ENCODE measurements around the gene FBXW10B. TPM values are rescaled to one million over a fixed set of nuclear protein-coding genes. Genes with fewer than 3 reads are reported as not detected.

Gene FBXW10B
- total RNA-seq, 1 experiment from 2014 or later, result not detected

DNA sequence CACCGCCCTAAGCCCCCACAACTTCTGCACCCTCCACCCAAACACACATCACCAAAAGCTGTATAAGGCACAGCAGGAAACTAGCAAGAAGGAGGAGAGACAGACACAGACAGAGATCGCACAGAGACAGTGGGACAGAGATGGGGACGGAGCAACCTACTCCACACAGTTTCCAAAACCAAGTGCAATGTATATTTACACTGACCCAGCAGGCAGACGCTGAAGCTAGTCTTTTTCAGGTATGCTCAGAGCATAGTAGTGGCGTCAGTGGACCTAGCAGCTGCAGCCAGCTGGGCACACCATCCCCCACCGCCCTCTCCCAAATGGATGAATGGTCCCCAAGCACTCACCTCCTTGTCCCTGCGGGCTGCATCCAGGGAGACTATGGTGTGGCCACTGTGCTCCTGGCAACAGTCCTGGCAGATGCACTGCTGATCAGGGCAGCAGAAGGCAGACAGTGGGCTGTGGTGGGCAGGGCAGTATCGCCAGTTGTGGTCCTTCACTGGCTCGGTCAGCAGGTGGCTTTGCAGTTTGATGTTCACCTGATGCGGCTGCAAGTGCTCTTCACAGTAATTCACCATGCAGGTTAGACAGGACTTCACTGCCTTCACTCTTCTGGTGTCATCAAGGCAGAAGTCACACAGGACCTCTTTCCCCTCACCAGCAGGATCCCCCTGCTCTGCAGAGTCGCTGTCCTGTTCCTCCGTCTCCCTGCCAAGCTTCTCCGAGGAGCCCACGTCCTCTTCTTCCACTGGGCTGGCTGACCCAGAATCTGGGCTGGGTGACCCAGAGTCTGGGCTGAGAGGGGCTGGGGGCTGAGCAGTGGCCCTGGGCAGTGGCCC lies 31.5 kb upstream of the FBXW10B start:
- Histone ChIP-seq H3K23ac (ENCODE audit: insufficient read length, low read depth, low read length) (no peak overlapping the region), H3K4me1 (ENCODE audit: insufficient read depth, low read length) (peaks cover 3% of the 10 kb centered on the region; the same call in 1 of the 2 replicates), H4K5ac (ENCODE audit: insufficient read length, low read depth, low read length) (peak overlapping the region; percentile 45), H2AFZ (ENCODE audit: low read length) (no peak overlapping the region), H3K18ac (ENCODE audit: insufficient read length, low read depth, low read length) (peak overlapping the region; percentile 28), H3K9me3 (ENCODE audit: control insufficient read depth, low read depth, low read length) (no peaks in the 10 kb centered on the region), H3K9ac (ENCODE audit: extremely low read depth, insufficient read length, low read length) (no peak overlapping the region), H3K56ac (ENCODE audit: insufficient read length, low read depth, low read length) (no peak overlapping the region), H2BK12ac (ENCODE audit: insufficient read length, low read depth, low read length) (no peak overlapping the region), H3K4ac (ENCODE audit: low read depth, low read length) (no peak overlapping the region), H3K23me2 (ENCODE audit: insufficient read length, low read depth, low read length, poor library complexity, severe bottlenecking) (no peaks in the 10 kb centered on the region), H2BK120ac (ENCODE audit: low read depth, low read length, poor library complexity, severe bottlenecking) (no peak overlapping the region), H3K79me2 (ENCODE audit: insufficient read depth, low read length) (no peaks in the 10 kb centered on the region), H3T11ph (ENCODE audit: low read length) (no peak overlapping the region), H2AK5ac (ENCODE audit: insufficient read length, low read length) (no peak overlapping the region), H3K27me3 (ENCODE audit: insufficient read depth, low read length) (no peaks in the 10 kb centered on the region), H2BK20ac (ENCODE audit: low read depth, low read length, poor library complexity, severe bottlenecking) (no peak overlapping the region), H2BK5ac (ENCODE audit: insufficient read length, low read length) (no peak overlapping the region), H3K27ac (ENCODE audit: insufficient read length, low read depth, low read length) (no peak overlapping the region), H4K8ac (replicated peaks; ENCODE audit: insufficient read length, low read depth, low read length) (no peak overlapping the region), H2BK15ac (ENCODE audit: low read depth, low read length) (no peak overlapping the region), H4K91ac (ENCODE audit: insufficient read length, low read depth, low read length) (no peak overlapping the region), H3K14ac (ENCODE audit: insufficient read depth, low read length) (0 out of 2 replicates have a peak overlapping the region, but pooled peaks have one; percentile 34), H4K20me1 (ENCODE audit: control insufficient read depth, insufficient read depth, insufficient read length) (no peaks in the 10 kb centered on the region), H3K79me1 (ENCODE audit: insufficient read depth, low read depth, low read length, poor library complexity, severe bottlenecking) (no peaks in the 10 kb centered on the region), H3K4me2 (ENCODE audit: insufficient read depth, insufficient read length, low read length) (no peak overlapping the region)
- H3K36me3 Mint-ChIP-seq (ENCODE audit: insufficient read depth in 1 of 3, low read depth in 3 of 3), result peaks cover 5 to 9% (median 5%) of the 10 kb centered on the region in 3 experiments; a peak in 6 of 7 replicates
- no CpG with 5 or more reads among the region's 14 CpGs for WGBS (ENCODE audit: extremely low coverage, insufficient read length, low lambda C conversion rate)
- H3K4me1 Mint-ChIP-seq, result peaks cover 33 to 47% of the 10 kb centered on the region in 2 experiments
- no peaks in the 10 kb centered on the region for H3K9me3 Mint-ChIP-seq
- no peak for DNase-seq
- peak overlapping the region in 1 of 3 experiments; percentile 90; a peak in 2 of 7 replicates for H3K27ac Mint-ChIP-seq
- H3K27me3 Mint-ChIP-seq (ENCODE audit: low read depth), result peaks cover 1% of the 10 kb centered on the region; the same call in 1 of the 2 replicates
- H3K4me3 Mint-ChIP-seq, result no peak overlapping the region
- TF ChIP-seq, protein P1, sequence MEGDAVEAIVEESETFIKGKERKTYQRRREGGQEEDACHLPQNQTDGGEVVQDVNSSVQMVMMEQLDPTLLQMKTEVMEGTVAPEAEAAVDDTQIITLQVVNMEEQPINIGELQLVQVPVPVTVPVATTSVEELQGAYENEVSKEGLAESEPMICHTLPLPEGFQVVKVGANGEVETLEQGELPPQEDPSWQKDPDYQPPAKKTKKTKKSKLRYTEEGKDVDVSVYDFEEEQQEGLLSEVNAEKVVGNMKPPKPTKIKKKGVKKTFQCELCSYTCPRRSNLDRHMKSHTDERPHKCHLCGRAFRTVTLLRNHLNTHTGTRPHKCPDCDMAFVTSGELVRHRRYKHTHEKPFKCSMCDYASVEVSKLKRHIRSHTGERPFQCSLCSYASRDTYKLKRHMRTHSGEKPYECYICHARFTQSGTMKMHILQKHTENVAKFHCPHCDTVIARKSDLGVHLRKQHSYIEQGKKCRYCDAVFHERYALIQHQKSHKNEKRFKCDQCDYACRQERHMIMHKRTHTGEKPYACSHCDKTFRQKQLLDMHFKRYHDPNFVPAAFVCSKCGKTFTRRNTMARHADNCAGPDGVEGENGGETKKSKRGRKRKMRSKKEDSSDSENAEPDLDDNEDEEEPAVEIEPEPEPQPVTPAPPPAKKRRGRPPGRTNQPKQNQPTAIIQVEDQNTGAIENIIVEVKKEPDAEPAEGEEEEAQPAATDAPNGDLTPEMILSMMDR (conservative IDR thresholded peaks at IDR 0.05), result no peak
